WTC11 (cell line): ENCODE data around the gene SERPINB5. TPM values are rescaled to one million over a fixed set of nuclear protein-coding genes. Genes with fewer than 3 reads are reported as not detected.

Source experiments
- ATAC-seq: fragments of 200-7000 bp; cut with Tn5 transposase; 2 replicates; pipeline ENCODE4 v1.10.0; 2021; ENCODE audit warnings: mild to moderate bottlenecking, moderate library complexity
- CTCF ChIA-PET: fragments of 300-600 bp; sonication (Branson Sonifier 250); formaldehyde crosslinking; loops from one replicate; lab custom pipeline; 2021; ENCODE audit warnings: antibody characterized with exemption; lab: Charles Lee
- POLR2A ChIA-PET: fragments of 350-600 bp; sonication (Branson Sonifier 250); formaldehyde crosslinking; loops from one replicate; lab custom pipeline; 2021; ENCODE audit warnings: antibody characterized with exemption; lab: Charles Lee
- DNase-seq: peaks from one replicate; pipeline ENCODE4 v3.0.0; 2021; ENCODE audit warnings: low spot score
- H3K27ac Mint-ChIP-seq: 2 replicates; pipeline ENCODE4 v1.8.0; 2021; ENCODE audit warnings: mixed read lengths
- H3K27me3 Mint-ChIP-seq: 2 replicates; pipeline ENCODE4 v1.8.0; 2021; ENCODE audit warnings: low read depth, mild to moderate bottlenecking, moderate library complexity, mixed read lengths
- H3K36me3 Mint-ChIP-seq: 2 replicates; pipeline ENCODE4 v1.8.0; 2021; ENCODE audit warnings: mixed read lengths
- H3K4me1 Mint-ChIP-seq: 2 replicates; pipeline ENCODE4 v1.8.0; 2022; ENCODE audit warnings: mixed read lengths
- H3K4me3 Mint-ChIP-seq: 2 replicates; pipeline ENCODE4 v1.8.0; 2021; ENCODE audit warnings: mild to moderate bottlenecking, moderate library complexity, mixed read lengths
- H3K9me3 Mint-ChIP-seq: 2 replicates; pipeline ENCODE4 v1.8.0; 2021; ENCODE audit warnings: mixed read lengths
- CREB1 ChIP-seq: sonication (generic); formaldehyde crosslinking; IDR thresholded peaks from 2 replicates; pipeline ENCODE4 v1.8.0; 2023; ENCODE audit warnings: mild to moderate bottlenecking, missing genetic modification reagents
- CREM ChIP-seq: sonication (generic); formaldehyde crosslinking; IDR thresholded peaks from 2 replicates; pipeline ENCODE4 v1.8.1; 2022; ENCODE audit warnings: mild to moderate bottlenecking, missing genetic modification reagents, moderate library complexity
- EMX1 ChIP-seq: fragments of 250-450 bp; sonication (Bioruptor Pico); IDR thresholded peaks from 2 replicates; pipeline ENCODE4 v1.8.0; 2021; ENCODE audit warnings: mild to moderate bottlenecking
- ETV6 ChIP-seq: sonication (generic); formaldehyde crosslinking; IDR thresholded peaks from 2 replicates; pipeline ENCODE4 v1.8.1; 2022; ENCODE audit warnings: mild to moderate bottlenecking, missing genetic modification reagents
- FOXK1 ChIP-seq: sonication (generic); formaldehyde crosslinking; IDR thresholded peaks from 2 replicates; pipeline ENCODE4 v1.8.0; 2022; ENCODE audit warnings: mild to moderate bottlenecking, moderate library complexity, missing genetic modification reagents
- GABPB1 ChIP-seq: sonication (generic); formaldehyde crosslinking; IDR thresholded peaks from 2 replicates; pipeline ENCODE4 v1.8.1; 2023; ENCODE audit warnings: mild to moderate bottlenecking, missing genetic modification reagents
- JAZF1 ChIP-seq: fragments of 250-450 bp; sonication (Bioruptor Pico); IDR thresholded peaks from 2 replicates; pipeline ENCODE4 v1.9.0; 2021; ENCODE audit warnings: moderate library complexity, mild to moderate bottlenecking, inconsistent platforms
- KAT7 ChIP-seq: sonication (generic); formaldehyde crosslinking; IDR thresholded peaks from 2 replicates; pipeline ENCODE4 v1.8.1; 2023; ENCODE audit warnings: missing genetic modification reagents, mild to moderate bottlenecking, borderline replicate concordance
- RELA ChIP-seq: sonication (generic); formaldehyde crosslinking; IDR thresholded peaks from 2 replicates; pipeline ENCODE4 v1.8.1; 2022; ENCODE audit warnings: missing genetic modification reagents, mild to moderate bottlenecking, borderline replicate concordance
- SP1 ChIP-seq: sonication (generic); formaldehyde crosslinking; conservative IDR thresholded peaks from 2 replicates; pipeline ENCODE4 v1.8.1; 2022; ENCODE audit warnings: missing genetic modification reagents
- TEAD1 ChIP-seq: sonication (generic); formaldehyde crosslinking; IDR thresholded peaks from 2 replicates; pipeline ENCODE4 v1.8.0; 2022; ENCODE audit warnings: mild to moderate bottlenecking, missing genetic modification reagents
- TEAD4 ChIP-seq: sonication (generic); formaldehyde crosslinking; IDR thresholded peaks from 2 replicates; pipeline ENCODE4 v1.8.0; 2022; ENCODE audit warnings: mild to moderate bottlenecking, missing genetic modification reagents
- ZNF232 ChIP-seq: sonication (generic); formaldehyde crosslinking; IDR thresholded peaks from 2 replicates; pipeline ENCODE4 v1.8.0; 2022; ENCODE audit warnings: mild to moderate bottlenecking, missing genetic modification reagents
- total RNA-seq: library from RNA; stranded (reverse); gene quantifications from 3 replicates; pipeline ENCODE4 v1.2.3, GENCODE V29; 2021
- TF ChIP-seq, protein P1 (sequence below): sonication (generic); formaldehyde crosslinking; IDR thresholded peaks from 2 replicates; pipeline ENCODE4 v1.8.1; 2022; ENCODE audit warnings: missing genetic modification reagents, borderline replicate concordance
- TF ChIP-seq, protein P2 (sequence below): sonication (generic); formaldehyde crosslinking; IDR thresholded peaks from 2 replicates; pipeline ENCODE4 v1.8.0; 2022; ENCODE audit warnings: mild to moderate bottlenecking, missing genetic modification reagents
- TF ChIP-seq, protein P3 (sequence below): sonication (generic); formaldehyde crosslinking; IDR thresholded peaks from 2 replicates; pipeline ENCODE4 v1.8.0; 2023; ENCODE audit warnings: missing genetic modification reagents, mild to moderate bottlenecking, borderline replicate concordance
- TF ChIP-seq, protein P4 (sequence below): fragments of 250-450 bp; sonication (Bioruptor Pico); IDR thresholded peaks from 2 replicates; pipeline ENCODE4 v1.9.0; 2021; ENCODE audit warnings: mild to moderate bottlenecking
- TF ChIP-seq, protein P5 (sequence below): fragments of 250-450 bp; sonication (Bioruptor Pico); IDR thresholded peaks from 2 replicates; pipeline ENCODE4 v1.9.0; 2021; ENCODE audit warnings: moderate library complexity, mild to moderate bottlenecking, inconsistent platforms, borderline replicate concordance
- TF ChIP-seq, protein P6 (sequence below): sonication (generic); formaldehyde crosslinking; conservative IDR thresholded peaks from 2 replicates; pipeline ENCODE4 v1.8.1; 2022; ENCODE audit warnings: mild to moderate bottlenecking, missing genetic modification reagents

SERPINB5 gene
- total RNA-seq, 1 experiment from 2014 or later: 0.17 TPM

DNA sequence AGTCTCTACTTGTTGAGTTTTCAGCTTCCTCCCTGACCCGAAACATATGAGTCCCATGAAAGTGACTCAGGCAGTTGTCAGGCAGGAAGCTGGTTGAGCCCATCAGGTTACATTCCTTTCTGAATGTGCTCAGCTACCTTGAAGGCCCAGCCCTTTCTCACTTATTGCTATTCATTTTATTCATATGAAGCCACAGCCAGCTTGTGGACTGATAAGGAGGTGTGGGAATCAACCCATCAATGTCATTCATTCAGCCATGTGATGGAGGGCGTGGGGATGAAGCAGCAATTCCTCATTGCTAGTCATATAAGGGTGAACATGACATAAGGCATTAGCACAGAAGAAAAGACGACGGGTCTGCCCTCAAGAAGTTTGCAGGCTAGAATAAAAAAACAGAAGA, 49.2 kb upstream of the SERPINB5 start:
- Mint-ChIP-seq H3K27ac (no peak overlapping the region), H3K9me3 (no peaks in the 10 kb centered on the region), H3K4me1 (peaks cover 15% of the 10 kb centered on the region)
- TF ChIP-seq JAZF1 (CRISPR knock-in tag) (no peak), TEAD4 (CRISPR knock-in tag) (no peak), TEAD1 (CRISPR knock-in tag) (no peak), GABPB1 (CRISPR knock-in tag) (no peak), FOXK1 (no peak), ZNF232 (CRISPR knock-in tag) (no peak)
- TF ChIP-seq, protein P1, sequence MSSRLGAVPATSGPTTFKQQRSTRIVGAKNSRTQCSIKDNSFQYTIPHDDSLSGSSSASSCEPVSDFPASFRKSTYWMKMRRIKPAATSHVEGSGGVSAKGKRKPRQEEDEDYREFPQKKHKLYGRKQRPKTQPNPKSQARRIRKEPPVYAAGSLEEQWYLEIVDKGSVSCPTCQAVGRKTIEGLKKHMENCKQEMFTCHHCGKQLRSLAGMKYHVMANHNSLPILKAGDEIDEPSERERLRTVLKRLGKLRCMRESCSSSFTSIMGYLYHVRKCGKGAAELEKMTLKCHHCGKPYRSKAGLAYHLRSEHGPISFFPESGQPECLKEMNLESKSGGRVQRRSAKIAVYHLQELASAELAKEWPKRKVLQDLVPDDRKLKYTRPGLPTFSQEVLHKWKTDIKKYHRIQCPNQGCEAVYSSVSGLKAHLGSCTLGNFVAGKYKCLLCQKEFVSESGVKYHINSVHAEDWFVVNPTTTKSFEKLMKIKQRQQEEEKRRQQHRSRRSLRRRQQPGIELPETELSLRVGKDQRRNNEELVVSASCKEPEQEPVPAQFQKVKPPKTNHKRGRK (CRISPR knock-in tag): no peak
- TF ChIP-seq, protein P2, sequence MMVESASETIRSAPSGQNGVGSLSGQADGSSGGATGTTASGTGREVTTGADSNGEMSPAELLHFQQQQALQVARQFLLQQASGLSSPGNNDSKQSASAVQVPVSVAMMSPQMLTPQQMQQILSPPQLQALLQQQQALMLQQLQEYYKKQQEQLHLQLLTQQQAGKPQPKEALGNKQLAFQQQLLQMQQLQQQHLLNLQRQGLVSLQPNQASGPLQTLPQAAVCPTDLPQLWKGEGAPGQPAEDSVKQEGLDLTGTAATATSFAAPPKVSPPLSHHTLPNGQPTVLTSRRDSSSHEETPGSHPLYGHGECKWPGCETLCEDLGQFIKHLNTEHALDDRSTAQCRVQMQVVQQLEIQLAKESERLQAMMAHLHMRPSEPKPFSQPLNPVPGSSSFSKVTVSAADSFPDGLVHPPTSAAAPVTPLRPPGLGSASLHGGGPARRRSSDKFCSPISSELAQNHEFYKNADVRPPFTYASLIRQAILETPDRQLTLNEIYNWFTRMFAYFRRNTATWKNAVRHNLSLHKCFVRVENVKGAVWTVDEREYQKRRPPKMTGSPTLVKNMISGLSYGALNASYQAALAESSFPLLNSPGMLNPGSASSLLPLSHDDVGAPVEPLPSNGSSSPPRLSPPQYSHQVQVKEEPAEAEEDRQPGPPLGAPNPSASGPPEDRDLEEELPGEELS: no peak
- TF ChIP-seq, all 79 proteins: peak for 0
- DNase-seq (no peak), ATAC-seq (peak; percentile 40)
- Mint-ChIP-seq H3K27me3 (no peaks in the 10 kb centered on the region; the same call in 1 of the 2 replicates), H3K4me3 (no peak overlapping the region), H3K36me3 (no peaks in the 10 kb centered on the region)
- POLR2A ChIA-PET: no interaction called here
- CTCF ChIA-PET: interaction anchor here (0.7 to 1.5 kb wide), 2 partner anchors 12 to 78 kb away, joined by 3 to 4 read pairs; no protein-coding TSS in a partner anchor

DNA sequence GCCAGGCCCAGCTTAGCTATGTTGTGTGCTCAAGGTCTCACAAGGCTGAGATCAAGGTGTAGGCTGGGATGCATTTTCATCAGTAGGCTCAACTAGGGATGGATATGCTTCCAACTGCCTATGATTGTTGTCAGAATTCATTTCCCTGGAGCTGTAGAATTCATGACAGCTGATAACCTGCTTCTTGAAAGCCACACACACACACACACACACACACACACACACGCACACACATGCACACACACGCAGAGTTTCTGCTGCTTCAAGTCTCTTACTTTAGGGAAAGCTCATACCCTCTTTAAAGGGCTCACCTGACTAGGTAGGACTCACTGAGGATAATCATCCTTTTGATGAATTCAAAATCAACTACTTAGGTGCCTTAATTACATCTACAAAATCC, 46.2 kb upstream of the SERPINB5 start:
- DNase-seq (no peak), ATAC-seq (no peak)
- H3K4me3 Mint-ChIP-seq: no peak overlapping the region
- ChIA-PET CTCF (interaction anchor here (1.0 kb wide), 1 partner anchor 9 kb away, joined by 3 read pairs; no protein-coding TSS in a partner anchor), POLR2A (no interaction called here)
- H3K27me3 Mint-ChIP-seq: no peaks in the 10 kb centered on the region; the same call in 1 of the 2 replicates
- H3K27ac Mint-ChIP-seq: no peak overlapping the region
- H3K36me3 Mint-ChIP-seq: no peaks in the 10 kb centered on the region
- peaks cover 7% of the 10 kb centered on the region for H3K4me1 Mint-ChIP-seq
- no peaks in the 10 kb centered on the region for H3K9me3 Mint-ChIP-seq
- TF ChIP-seq, protein P3, sequence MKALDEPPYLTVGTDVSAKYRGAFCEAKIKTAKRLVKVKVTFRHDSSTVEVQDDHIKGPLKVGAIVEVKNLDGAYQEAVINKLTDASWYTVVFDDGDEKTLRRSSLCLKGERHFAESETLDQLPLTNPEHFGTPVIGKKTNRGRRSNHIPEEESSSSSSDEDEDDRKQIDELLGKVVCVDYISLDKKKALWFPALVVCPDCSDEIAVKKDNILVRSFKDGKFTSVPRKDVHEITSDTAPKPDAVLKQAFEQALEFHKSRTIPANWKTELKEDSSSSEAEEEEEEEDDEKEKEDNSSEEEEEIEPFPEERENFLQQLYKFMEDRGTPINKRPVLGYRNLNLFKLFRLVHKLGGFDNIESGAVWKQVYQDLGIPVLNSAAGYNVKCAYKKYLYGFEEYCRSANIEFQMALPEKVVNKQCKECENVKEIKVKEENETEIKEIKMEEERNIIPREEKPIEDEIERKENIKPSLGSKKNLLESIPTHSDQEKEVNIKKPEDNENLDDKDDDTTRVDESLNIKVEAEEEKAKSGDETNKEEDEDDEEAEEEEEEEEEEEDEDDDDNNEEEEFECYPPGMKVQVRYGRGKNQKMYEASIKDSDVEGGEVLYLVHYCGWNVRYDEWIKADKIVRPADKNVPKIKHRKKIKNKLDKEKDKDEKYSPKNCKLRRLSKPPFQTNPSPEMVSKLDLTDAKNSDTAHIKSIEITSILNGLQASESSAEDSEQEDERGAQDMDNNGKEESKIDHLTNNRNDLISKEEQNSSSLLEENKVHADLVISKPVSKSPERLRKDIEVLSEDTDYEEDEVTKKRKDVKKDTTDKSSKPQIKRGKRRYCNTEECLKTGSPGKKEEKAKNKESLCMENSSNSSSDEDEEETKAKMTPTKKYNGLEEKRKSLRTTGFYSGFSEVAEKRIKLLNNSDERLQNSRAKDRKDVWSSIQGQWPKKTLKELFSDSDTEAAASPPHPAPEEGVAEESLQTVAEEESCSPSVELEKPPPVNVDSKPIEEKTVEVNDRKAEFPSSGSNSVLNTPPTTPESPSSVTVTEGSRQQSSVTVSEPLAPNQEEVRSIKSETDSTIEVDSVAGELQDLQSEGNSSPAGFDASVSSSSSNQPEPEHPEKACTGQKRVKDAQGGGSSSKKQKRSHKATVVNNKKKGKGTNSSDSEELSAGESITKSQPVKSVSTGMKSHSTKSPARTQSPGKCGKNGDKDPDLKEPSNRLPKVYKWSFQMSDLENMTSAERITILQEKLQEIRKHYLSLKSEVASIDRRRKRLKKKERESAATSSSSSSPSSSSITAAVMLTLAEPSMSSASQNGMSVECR (CRISPR knock-in tag): no peak
- TF ChIP-seq ETV6 (no peak), CREM (no peak), RELA (CRISPR knock-in tag) (no peak), SP1 (CRISPR knock-in tag) (no peak), KAT7 (CRISPR knock-in tag) (no peak), EMX1 (CRISPR knock-in tag) (no peak), CREB1 (CRISPR knock-in tag) (no peak)
- TF ChIP-seq, protein P1 (CRISPR knock-in tag): no peak
- TF ChIP-seq, protein P4, sequence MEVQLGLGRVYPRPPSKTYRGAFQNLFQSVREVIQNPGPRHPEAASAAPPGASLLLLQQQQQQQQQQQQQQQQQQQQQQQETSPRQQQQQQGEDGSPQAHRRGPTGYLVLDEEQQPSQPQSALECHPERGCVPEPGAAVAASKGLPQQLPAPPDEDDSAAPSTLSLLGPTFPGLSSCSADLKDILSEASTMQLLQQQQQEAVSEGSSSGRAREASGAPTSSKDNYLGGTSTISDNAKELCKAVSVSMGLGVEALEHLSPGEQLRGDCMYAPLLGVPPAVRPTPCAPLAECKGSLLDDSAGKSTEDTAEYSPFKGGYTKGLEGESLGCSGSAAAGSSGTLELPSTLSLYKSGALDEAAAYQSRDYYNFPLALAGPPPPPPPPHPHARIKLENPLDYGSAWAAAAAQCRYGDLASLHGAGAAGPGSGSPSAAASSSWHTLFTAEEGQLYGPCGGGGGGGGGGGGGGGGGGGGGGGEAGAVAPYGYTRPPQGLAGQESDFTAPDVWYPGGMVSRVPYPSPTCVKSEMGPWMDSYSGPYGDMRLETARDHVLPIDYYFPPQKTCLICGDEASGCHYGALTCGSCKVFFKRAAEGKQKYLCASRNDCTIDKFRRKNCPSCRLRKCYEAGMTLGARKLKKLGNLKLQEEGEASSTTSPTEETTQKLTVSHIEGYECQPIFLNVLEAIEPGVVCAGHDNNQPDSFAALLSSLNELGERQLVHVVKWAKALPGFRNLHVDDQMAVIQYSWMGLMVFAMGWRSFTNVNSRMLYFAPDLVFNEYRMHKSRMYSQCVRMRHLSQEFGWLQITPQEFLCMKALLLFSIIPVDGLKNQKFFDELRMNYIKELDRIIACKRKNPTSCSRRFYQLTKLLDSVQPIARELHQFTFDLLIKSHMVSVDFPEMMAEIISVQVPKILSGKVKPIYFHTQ (CRISPR knock-in tag): no peak
- TF ChIP-seq, protein P5, sequence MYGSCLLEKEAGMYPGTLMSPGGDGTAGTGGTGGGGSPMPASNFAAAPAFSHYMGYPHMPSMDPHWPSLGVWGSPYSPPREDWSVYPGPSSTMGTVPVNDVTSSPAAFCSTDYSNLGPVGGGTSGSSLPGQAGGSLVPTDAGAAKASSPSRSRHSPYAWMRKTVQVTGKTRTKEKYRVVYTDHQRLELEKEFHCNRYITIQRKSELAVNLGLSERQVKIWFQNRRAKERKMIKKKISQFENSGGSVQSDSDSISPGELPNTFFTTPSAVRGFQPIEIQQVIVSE (CRISPR knock-in tag): no peak
- TF ChIP-seq, protein P6, sequence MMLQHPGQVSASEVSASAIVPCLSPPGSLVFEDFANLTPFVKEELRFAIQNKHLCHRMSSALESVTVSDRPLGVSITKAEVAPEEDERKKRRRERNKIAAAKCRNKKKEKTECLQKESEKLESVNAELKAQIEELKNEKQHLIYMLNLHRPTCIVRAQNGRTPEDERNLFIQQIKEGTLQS (CRISPR knock-in tag): no peak
